GM18499 (cell line): Measurements from ENCODE around the gene HCK.

ENCODE experiments used
- ATAC-seq: cut with Tn5 transposase; IDR thresholded peaks from one replicate; pipeline ENCODE4 v1.9.1; 2021; ENCODE audit warnings: moderate number of reproducible peaks; ENCODE audit not compliant: insufficient read depth, unreplicated experiment

The HCK gene

DNA sequence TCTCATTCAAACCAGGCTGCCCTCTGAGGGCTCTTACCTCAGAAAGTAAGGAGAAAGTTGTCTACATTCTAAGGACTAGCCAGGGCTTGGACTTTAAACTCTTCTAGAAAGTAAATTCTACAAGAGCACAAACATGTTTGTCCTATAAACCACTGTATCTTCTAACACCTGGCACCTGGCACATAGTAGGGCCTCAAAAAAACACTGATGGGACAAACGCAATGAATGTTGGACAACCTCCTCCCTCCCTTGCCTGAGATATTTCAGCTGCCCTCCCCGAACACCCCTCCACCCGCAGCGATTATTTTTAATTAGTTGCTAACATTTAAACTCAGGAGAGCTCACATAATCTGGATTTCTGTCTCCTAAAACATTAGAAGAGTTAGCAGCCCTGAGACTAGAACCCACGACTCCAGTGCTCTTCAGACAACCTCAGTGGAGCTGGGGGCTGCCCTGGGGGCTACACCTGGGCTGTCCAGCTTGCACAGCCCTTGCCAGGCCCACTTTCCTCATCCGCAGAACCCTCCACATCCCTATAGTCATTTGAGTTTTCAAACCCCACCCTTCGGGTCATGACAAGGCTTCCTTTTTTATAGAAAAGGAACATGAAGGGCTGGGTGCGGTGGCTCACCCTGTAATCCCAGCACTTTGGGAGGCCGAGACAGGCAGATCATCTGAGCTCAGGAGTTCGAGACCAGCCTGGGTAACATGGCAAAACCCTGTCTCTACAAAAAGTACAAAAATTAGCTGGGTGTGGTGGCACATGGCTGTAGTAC lies 4.9 kb downstream of the HCK start:
- no peak for ATAC-seq

DNA sequence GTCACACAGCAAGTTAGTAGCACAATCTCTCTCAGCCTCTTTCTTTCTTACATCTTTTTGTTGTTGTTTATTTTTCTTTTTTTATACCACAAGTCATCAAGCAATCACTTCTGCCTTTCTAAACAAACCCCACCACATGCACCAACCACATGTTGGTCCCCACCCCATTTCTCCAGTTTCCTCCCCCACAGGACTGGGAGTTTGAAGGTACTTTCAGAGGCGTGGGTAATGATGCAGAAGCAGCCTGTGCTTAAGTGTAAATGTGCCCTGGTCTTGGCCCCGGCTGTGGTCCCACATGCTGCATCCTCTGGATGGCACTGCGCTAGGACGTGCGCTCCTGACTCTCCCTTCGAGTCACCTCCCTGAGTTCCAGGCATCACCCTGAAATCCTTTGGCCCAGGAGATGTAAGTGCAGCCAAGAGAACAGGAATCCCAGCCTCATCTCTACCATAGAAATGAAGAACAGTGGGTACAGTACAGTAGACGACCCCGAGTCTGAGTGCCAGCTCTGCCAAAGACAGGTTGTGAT lies 5.7 kb downstream of the HCK start:
- no peak for ATAC-seq

DNA sequence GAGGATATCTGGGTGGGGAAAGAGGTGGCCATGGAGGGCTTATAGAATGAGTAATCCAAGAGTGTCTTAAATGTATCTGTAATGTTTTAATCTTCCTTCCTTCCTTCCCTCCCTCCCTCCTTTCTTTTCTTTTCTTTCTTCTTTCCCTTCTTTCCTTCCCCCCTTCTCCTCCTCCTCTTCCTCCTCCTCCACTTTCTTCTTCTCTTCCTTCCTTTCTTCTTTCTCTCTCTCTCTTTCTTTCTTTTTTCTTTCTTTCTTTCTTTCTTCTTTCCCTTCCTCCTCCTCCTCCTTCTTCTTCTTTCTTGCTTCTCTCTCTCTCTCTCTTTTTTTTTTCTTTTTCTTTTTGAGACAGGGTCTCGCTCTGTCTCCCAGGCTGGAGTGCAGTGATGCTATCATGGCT lies 7.1 kb downstream of the HCK start:
- ATAC-seq, result no peak

DNA sequence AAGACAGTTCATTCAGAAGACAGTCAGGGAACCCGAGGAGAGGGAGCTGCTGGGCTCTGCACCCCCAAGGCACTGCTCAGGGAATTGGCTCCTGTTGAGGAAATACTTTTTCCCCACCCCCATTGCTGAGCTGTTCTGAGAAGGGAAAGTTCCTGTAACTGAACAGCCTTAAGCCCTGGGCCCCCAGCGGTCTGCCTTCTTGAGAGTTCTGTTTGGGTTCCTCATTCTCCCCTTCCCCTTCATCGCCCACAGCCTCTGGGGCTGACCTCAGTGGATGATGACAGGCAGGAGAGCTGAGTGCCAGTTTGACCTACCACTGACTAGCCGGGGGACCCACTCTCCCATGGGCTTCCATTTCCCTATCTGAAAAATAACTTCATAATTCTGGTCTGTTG lies 10.7 kb downstream of the HCK start:
- no peak for ATAC-seq

DNA sequence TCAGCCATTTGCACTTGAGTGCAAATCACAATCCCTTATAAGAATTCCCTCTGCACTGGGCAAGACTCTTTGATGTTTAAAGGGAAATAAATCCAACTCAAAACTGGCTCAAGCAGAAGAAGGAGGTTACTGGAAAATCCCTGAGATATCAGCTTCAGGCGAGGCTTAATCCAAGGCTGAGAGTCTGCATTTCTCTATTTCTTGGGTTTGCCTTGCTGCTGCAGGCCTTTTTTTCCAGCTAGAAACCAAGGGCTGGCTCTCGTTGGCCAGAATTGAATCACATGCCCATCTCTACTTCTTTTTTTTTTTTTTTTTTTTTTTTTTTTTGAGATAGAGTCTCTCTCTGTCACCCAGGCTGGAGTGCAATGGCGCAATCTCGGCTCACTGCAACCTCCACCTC lies 11.7 kb downstream of the HCK start:
- ATAC-seq, result no peak

DNA sequence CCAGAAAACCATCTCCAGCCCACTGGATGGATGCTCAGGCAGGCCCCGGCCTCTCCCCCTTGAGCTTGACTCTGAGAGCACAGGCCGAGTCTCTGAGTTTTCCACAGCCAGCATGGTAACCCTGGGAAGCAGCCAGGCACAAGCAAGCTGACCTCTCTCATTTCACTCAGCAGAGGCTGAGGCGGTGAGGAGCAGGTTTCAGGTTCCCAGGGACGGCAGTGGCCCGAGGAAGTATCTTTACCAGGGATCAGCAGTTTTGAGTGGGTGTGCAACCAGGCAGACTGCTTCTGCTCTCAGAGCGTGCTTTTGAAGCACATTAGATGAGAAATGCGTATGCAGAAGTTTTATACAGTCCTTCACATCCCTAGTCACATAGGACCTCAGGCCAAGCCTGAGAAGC lies 12.6 kb downstream of the HCK start:
- no peak for ATAC-seq

DNA sequence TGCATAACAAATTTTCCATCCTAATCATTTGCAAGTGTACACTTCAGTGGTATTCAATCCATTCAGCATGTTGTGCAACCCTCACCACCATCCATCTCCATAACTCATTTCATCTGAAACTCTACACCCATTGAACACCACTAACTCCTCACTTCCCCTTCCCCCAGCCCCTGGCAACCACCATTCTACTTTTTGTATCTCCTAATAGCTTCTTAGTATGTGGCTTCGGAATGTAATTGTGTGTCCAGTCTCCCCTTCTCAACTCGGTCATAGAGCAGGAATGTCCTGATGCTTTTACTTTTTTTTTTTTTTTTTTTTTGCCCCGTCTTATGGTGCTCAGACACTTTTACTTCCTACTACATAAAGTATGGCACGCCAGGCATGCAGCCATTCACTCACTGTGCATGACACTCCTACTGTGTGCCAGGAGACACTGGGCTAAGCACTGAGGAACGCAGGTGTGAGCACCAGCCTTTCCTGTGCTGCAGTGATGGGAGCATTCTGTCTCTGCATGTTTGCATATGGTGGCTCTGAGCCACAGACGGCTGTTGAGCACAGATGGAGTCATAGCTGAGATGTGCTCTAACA lies 15.3 kb downstream of the HCK start:
- ATAC-seq, result no peak

DNA sequence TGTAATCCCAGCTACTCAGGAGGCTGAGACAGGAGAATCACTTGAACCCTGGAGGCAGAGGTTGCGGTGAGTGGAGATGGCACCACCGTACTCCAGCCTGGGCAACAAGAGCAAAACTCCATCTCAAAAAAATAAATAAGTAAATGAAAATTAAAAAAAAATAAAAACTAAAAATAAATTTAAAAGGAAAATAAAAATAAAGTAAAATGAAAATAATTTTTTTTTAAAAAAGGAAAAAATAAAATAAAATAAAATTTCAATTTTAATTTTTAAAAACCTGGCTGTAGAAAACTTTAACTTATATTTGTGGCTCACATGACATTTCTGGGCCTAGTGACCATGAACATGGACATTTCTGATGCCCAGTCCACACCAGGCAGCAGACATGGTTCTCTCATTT lies 16.1 kb downstream of the HCK start:
- no peak for ATAC-seq

DNA sequence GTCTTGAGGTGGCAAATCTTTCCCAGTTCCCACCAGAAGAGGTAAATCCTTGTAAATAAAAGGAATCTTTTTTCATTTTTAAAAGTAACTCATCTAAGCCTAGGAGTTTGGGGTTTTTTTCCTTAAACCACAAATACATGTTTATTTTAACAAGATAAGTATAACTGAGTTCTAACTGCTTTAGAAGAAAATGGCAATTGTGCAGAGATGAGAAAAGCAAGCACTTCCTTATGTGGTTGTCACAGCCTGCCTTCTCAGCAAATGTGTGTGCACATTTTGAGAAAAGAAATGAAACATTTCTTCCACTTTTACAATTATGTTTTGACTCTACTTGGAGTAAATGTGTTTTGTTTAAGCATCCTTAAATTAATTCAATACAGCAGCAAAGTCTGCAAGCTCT lies 17.7 kb downstream of the HCK start:
- no peak for ATAC-seq

DNA sequence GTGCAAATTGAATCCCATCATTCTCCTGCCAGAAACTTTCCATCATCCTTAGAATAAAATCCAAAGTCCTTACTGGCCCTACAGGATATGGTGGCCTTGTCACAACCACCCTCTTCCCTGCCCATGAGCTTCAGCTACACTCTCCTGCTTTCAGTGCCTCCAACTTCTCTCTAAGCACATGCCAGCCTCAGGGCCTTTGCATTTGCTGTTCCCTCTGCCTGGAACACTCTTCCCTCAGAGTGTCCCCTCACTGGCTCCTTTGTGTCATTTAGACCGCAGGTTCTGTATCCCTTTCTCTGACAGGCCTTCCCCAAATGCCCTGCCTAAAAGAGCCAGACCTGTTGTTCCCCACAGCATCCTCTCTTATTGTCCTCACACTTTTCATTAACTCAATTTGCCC lies 18.2 kb downstream of the HCK start:
- ATAC-seq, result no peak

DNA sequence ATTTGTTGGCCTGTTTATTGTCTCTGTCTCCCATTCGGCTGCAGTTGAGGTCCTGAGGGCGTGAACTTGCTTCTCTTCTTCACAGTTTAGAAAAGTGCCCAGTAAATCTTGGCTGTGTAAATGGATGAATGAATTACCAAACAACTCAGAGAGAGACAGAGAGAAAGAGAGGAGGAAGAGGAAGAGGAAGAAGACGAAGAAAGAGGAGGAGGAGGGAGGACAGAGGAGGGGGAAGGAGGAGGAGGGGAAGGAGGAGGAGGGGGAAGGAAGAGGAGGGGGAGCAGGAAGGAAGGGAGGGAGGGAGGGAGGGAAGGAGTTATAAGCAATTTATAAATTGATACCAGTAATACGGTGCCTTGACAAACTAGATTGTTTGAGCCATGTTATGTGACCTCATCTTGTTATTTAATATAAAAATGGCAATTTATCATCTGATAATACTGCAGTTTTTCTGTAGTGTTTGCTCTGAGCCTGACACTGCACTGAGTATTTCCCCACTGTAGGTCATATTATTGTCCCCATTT lies 18.7 kb downstream of the HCK start:
- ATAC-seq, result no peak

DNA sequence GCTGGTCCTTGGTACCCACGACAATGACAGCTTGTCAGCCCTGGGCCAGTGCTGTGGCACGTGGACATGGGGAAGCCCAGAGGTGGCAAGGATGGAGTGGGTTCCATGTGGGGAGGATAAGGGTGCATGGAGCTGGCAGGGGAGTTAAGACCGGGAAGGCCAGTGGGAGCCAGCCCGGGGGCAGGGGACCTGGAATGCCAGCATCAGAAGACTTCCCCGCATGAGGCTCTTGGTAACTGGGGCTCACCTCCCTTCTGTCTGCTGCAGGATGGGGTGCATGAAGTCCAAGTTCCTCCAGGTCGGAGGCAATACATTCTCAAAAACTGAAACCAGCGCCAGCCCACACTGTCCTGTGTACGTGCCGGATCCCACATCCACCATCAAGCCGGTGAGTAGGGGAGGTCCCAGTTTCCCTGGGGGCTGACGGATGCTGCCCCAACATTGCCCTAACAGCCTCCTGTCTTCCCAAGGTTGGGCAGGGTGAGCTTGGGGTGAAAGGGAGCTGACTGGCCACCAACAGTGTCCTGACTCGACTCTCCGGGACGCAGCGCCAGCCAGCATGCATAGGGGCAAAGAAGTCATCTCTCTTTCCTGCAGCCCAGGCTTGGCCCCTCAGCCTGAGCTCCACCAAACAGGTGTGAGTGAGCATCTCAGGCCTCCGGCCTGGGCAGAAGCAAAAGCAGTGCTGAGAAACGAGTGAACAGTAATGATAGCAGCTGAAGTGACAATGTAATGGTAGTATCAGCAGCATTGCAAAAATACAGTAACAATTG lies 19.5 kb downstream of the HCK start:
- no peak for ATAC-seq

DNA sequence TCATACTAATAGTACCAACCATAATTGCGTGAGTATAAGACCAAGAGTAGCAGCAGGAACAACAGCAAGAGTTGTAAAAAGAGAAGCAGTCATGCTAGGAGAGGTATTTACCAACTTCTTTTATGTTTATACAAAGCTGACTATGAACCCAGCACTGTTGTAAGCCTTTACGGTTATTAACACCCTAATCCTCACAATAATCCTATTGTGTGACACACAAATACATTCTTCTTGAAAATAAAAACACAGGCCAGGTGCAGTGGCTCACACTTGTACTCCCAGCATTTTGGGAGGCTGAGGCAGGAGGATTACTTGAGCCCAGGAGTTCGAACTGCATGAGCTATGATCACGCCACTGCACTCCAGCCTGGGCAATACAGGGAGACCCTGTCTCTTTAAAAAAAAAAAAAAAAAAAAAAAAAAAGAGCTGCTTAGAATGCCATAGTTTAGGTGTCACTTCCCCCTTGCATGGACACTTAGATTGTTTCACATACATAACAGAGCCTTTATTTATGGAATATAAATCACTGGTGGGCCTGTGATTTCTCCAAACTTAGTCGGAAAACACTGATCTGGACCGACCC lies 20.2 kb downstream of the HCK start:
- ATAC-seq, result no peak

DNA sequence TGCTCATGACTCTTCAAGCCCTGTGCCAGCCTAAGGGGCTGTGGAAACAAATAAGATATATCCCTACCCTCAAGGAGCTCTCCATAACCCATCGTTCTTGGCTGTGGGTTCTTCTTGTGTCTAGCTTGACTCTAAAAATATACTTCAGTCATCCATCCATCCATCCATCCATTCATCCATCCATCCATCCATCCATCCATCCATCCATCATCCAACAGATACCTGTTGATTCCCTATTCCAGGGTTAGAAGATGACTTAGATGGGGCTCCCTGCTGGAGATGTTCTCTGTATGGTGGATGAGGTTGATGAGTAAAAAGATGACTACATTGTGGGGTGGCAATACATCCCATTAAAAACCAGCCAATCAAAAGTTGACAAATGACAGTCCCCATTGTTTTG lies 23.5 kb downstream of the HCK start:
- ATAC-seq, result no peak

DNA sequence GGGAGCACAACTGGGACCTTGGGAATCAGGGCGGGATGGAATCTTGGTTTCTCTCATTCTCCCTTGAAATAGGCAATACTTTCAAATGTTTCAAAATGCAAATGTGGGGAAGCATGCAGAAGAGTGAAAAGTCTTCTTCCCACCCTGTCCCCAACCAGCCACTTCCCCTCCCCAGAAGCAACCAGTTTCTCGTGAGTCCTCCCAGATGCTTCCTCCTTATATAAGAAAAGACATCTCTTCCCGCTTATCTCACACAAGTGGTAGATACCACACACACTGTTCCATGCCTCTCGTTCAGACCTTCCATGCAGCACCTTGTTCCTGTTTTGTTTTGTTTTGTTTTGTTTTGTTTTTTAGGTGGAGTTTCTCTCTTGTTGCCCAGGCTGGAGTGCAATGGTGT lies 25.1 kb downstream of the HCK start:
- ATAC-seq, result no peak

DNA sequence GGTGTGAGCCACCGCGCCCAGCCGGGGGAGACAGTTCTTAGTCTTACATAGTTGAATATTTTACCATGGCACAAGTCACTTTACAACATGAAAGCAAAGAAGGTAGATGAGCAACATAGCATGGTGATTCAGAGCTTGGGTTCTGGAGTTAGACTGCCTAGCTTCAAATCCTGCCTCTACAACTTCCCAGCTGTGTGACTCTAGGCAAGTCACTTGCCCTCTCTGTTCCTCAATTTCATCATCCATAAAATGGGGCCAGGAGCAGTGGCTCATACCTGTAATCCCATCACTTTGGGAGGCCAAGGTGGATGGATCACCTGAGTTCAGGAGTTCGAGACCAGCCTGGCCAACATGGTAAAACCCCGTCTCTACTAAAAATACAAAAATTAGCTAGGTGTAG lies 26.3 kb downstream of the HCK start:
- ATAC-seq, result no peak

DNA sequence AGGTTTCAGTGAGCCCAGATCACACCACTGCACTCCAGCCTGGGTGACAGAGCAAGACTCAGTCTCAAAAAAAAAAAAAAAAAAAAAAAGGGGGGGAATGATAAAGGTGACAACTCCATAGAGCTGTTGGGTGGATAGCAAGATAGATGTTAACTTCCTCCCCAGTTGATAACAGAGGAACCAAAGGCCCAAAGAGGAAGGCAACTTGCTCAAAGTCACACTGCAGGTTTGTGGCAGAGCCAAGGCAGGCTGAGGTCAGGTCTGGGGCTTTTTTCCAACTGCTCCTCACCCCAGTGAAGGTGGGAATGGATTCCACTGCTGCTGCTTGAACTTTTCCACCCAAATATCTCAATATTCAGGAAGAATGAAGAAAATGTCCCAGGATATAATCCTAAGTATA lies 26.7 kb downstream of the HCK start:
- no peak for ATAC-seq

DNA sequence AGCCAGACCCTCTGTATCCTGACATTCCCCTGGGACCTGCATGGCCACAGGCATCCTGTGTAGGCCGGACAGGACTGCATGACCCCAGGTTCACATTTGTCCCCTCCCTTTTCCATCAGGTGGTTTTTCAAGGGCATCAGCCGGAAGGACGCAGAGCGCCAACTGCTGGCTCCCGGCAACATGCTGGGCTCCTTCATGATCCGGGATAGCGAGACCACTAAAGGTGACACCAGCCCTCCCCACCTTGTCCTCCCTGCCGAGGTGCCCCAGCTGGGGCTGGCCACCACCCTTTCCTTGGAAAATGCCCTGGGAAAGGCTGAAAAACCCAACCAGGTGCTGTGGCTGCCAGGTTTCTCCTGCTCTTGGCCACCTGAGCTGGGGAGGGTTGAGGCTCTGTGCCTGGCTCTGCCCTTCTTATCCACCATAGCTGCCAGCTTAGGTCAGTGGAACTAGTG lies 27.6 kb downstream of the HCK start:
- no peak for ATAC-seq

DNA sequence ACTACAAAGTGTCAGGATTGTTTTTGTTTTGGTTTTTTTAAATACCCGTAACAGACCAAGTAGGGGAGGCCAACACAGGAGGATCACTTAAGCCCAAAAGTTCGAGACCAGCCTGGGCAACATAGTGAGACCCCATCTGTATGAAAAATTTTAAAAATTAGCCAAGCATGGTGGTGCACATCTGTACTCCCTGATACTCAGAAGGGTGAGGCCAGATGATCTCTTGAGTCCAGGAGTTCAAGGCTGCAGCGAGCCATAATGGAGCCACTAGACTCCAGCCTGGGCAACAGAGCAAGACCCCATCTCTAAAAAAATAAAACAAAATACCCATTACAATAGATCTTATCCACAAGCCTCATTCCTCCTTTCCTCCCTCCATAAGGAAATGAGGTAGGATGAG lies 28.7 kb downstream of the HCK start:
- no peak for ATAC-seq

DNA sequence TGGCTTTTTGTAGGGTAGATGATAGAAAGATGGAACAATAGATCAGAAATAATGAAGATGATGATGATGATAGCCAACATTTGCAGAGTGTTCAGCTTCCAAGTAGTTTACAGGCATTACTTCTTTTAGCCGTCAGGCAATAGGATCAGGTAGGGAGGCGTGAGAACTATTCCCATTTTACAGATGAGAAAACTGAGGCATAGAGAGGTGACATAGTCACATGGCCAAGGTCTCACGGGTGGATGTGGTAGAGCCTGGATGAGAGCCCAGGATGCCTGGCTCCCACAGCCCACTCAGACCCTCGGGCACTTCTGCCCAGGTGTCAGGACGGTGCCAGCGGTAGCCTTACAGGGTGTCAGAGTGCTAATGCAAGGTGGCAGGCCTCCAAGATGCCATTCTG lies 31.4 kb downstream of the HCK start:
- ATAC-seq, result no peak

DNA sequence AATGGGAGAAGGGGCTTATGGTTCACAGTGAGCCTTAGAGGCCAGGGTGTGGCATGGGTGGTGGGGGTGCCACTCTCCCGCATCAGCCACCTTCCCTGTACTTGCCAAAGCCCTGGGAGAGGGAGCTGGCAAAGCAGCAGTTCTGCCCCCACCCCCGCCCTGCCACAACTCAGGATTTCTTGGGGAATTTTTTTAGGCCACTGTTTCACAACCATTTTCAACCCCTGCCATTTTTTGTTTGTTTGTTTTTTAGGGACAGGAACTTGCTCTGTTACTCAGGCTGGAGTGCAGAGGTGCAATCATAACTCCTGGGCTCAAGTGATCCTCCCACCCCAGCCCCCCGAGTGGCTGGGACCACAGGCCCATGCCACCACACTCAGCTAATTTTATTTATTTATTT lies 35.0 kb downstream of the HCK start:
- no peak for ATAC-seq
